IMR-90 (cell line): ENCODE results near the gene SEZ6L. TPM values are rescaled to one million over a fixed set of nuclear protein-coding genes. Genes with fewer than 3 reads are reported as not detected.

Experiments
- ATAC-seq: fragments of 200-7000 bp; cut with Tn5 transposase; 2 replicates; pipeline ENCODE4 v1.9.1; 2020; ENCODE audit warnings: low read depth, mild to moderate bottlenecking, moderate library complexity
- BruUV-seq: library from RNA; stranded (reverse); fragments of 400-500 nt; replicated peaks from 2 replicates; lab custom pipeline; 2021; lab: Mats Ljungman, UMichigan
- CTCF ChIA-PET: fragments of 300-600 bp; formaldehyde crosslinking; extraction: SDS; loops from one replicate; lab custom pipeline; 2021; ENCODE audit warnings: antibody characterized with exemption; lab: Yijun Ruan, JAX
- POLR2A ChIA-PET: fragments of 300-600 bp; sonication (Branson Sonifier 250); formaldehyde crosslinking; loops from one replicate; lab custom pipeline; 2022; ENCODE audit warnings: antibody characterized with exemption; ENCODE audit not compliant: unreplicated experiment; lab: Charles Lee
- DNase-seq: peaks from one replicate; pipeline ENCODE4 v3.0.0; 2013
- H2AFZ ChIP-seq: replicated peaks from 2 replicates; pipeline ENCODE3; 2013; ENCODE audit warnings: low read length, mild to moderate bottlenecking; ENCODE audit not compliant: poor library complexity
- H2AK5ac ChIP-seq: 2 replicates; pipeline ENCODE4 v1.6.1; 2013; ENCODE audit warnings: low read depth, low read length, inconsistent platforms
- H2AK9ac ChIP-seq: replicated peaks from 2 replicates; pipeline ENCODE3; 2013; ENCODE audit warnings: mild to moderate bottlenecking, low read depth, low read length, moderate library complexity; ENCODE audit not compliant: poor library complexity
- H2BK120ac ChIP-seq: 2 replicates; pipeline ENCODE4 v1.6.1; 2013; ENCODE audit warnings: low read depth, low read length, inconsistent platforms
- H2BK15ac ChIP-seq: 3 replicates; pipeline ENCODE4 v1.6.1; 2013; ENCODE audit warnings: low read depth, low read length, inconsistent platforms
- H2BK20ac ChIP-seq: 2 replicates; pipeline ENCODE4 v1.6.1; 2013; ENCODE audit warnings: low read depth, mild to moderate bottlenecking, inconsistent platforms, low read length, moderate library complexity
- H2BK5ac ChIP-seq: 2 replicates; pipeline ENCODE4 v1.6.1; 2013; ENCODE audit warnings: mild to moderate bottlenecking, low read depth, low read length, inconsistent platforms; ENCODE audit not compliant: poor library complexity, severe bottlenecking
- H3K14ac ChIP-seq: replicated peaks from 2 replicates; pipeline ENCODE4 v1.6.1; 2013; ENCODE audit warnings: low read depth, low read length, inconsistent platforms
- H3K18ac ChIP-seq: 2 replicates; pipeline ENCODE4 v1.6.1; 2013; ENCODE audit warnings: low read depth, low read length, control low read depth
- H3K23ac ChIP-seq: 2 replicates; pipeline ENCODE4 v1.6.1; 2013; ENCODE audit warnings: low read depth, low read length, inconsistent platforms
- H3K27ac ChIP-seq: 2 replicates; pipeline ENCODE4 v1.5.1; 2013; ENCODE audit warnings: mild to moderate bottlenecking, control low read depth, low read length; ENCODE audit not compliant: insufficient read depth
- H3K27me3 ChIP-seq: 2 replicates; pipeline ENCODE4 v1.6.1; 2013; ENCODE audit warnings: low read length; ENCODE audit not compliant: control insufficient read depth, insufficient read depth
- H3K36me3 ChIP-seq: 2 replicates; pipeline ENCODE4 v1.6.1; 2013; ENCODE audit warnings: low read length, mixed read lengths; ENCODE audit not compliant: control insufficient read depth, insufficient read depth
- H3K4ac ChIP-seq: 2 replicates; pipeline ENCODE4 v1.6.1; 2013; ENCODE audit warnings: low read depth, low read length, inconsistent platforms
- H3K4me1 ChIP-seq: 2 replicates; pipeline ENCODE4 v1.6.1; 2013; ENCODE audit warnings: low read length, mixed read lengths; ENCODE audit not compliant: control insufficient read depth, insufficient read depth
- H3K4me2 ChIP-seq: 2 replicates; pipeline ENCODE4 v1.6.1; 2013; ENCODE audit warnings: low read depth, mild to moderate bottlenecking, control low read depth, low read length, moderate library complexity
- H3K4me3 ChIP-seq: 2 replicates; pipeline ENCODE4 v1.5.1; 2013; ENCODE audit warnings: low read depth, mild to moderate bottlenecking, control low read depth, low read length, moderate library complexity; ENCODE audit not compliant: insufficient read depth
- H3K56ac ChIP-seq: 2 replicates; pipeline ENCODE4 v1.6.1; 2013; ENCODE audit warnings: low read length, inconsistent platforms; ENCODE audit not compliant: insufficient read depth; ENCODE audit errors: extremely low read depth
- H3K79me1 ChIP-seq, 2 experiments: 2 replicates each; pipeline ENCODE4 v1.6.1; 2013; ENCODE audit warnings: low read length in 2 of 2, inconsistent platforms in 1 of 2, low read depth in 1 of 2
- H3K9ac ChIP-seq: 2 replicates; pipeline ENCODE4 v1.6.1; 2013; ENCODE audit warnings: low read depth, low read length, control low read depth
- H3K9me1 ChIP-seq: 2 replicates; pipeline ENCODE4 v1.6.1; 2013; ENCODE audit warnings: low read length, inconsistent platforms; ENCODE audit not compliant: insufficient read depth
- H3K9me3 ChIP-seq: 2 replicates; pipeline ENCODE4 v1.6.1; 2013; ENCODE audit warnings: low read length; ENCODE audit not compliant: control insufficient read depth, insufficient read depth
- H4K20me1 ChIP-seq: 2 replicates; pipeline ENCODE4 v1.6.1; 2013; ENCODE audit warnings: low read length, inconsistent platforms; ENCODE audit not compliant: insufficient read depth
- H4K5ac ChIP-seq: 2 replicates; pipeline ENCODE4 v1.6.1; 2013; ENCODE audit warnings: mild to moderate bottlenecking, low read depth, low read length, control low read depth
- H4K8ac ChIP-seq, 2 experiments: 2 replicates each; pipeline ENCODE4 v1.6.1; 2013; ENCODE audit warnings: low read depth in 2 of 2, low read length in 2 of 2, control low read depth in 1 of 2, inconsistent platforms in 1 of 2
- H4K91ac ChIP-seq: 2 replicates; pipeline ENCODE4 v1.6.1; 2013; ENCODE audit warnings: low read depth, low read length, inconsistent platforms; ENCODE audit not compliant: insufficient read depth
- FOS ChIP-seq: fragments of 150-350 bp; IDR thresholded peaks from 2 replicates; pipeline ENCODE4 v1.6.1; 2016; ENCODE audit warnings: low read depth, low read length
- MXI1 ChIP-seq: IDR thresholded peaks from 2 replicates; pipeline ENCODE4 v1.6.1; 2012; ENCODE audit warnings: low read depth, mild to moderate bottlenecking, low read length, moderate library complexity, borderline replicate concordance
- POLR2A ChIP-seq: IDR thresholded peaks from 2 replicates; pipeline ENCODE4 v1.6.1; 2012; ENCODE audit warnings: mild to moderate bottlenecking, low read depth, low read length
- RAD21 ChIP-seq: IDR thresholded peaks from 2 replicates; pipeline ENCODE4 v1.6.1; 2012; ENCODE audit warnings: low read length, improper control_type of control experiment
- WGBS, 2 experiments: methylation state at CpG; one replicate each; pipeline versions ENCODE4 v1.1.5 to v1.1.7; 2013; ENCODE audit warnings: missing lambda C conversion rate in 2 of 2; ENCODE audit not compliant: insufficient read length in 1 of 2; ENCODE audit errors: extremely low coverage in 2 of 2; 5-methylcytosine and 5-hydroxymethylcytosine counted together
- dilution Hi-C: fragments of 300-500 bp; cut with HindIII; formaldehyde crosslinking; loops from one replicate; pipeline ENCODE4 v1.14.3; 2018; ENCODE audit warnings: low sequenced_read_pairs; ENCODE audit not compliant: unreplicated experiment
- in situ Hi-C: fragments of 300-500 bp; cut with MboI; formaldehyde crosslinking; loops from 3 replicates; pipeline ENCODE4 v1.14.3; 2019; ENCODE audit warnings: low sequenced_read_pairs, inconsistent platforms, mixed read lengths
- intact Hi-C: fragments of 100-400 bp; cut with micrococcal nuclease; formaldehyde crosslinking; loops from 2 replicates; pipeline ENCODE4 v1.10.0; 2022
- polyA plus RNA-seq, 3 experiments: library from polyadenylated mRNA; depleted of rRNA; stranded (reverse); fragments of >200 nt; gene quantifications; 2 replicates each; pipeline ENCODE4 v1.2.3, GENCODE V29; 2012; ENCODE audit warnings: low replicate concordance in 1 of 3
- total RNA-seq: library from RNA; depleted of rRNA; stranded (reverse); fragments of >200 nt; gene quantifications from 2 replicates; pipeline ENCODE4 v1.2.3, GENCODE V29; 2012

Gene SEZ6L
- total and polyA plus RNA-seq, 2 of the 4 experiments (the other 2 are of a cell fraction): not detected

GRCh38 chr22:26336773-26337172 lies 167.5 kb downstream of the SEZ6L start:
- Histone ChIP-seq H4K5ac (no peak overlapping the region), H4K20me1 (no peaks in the 10 kb centered on the region), H3K23ac (no peak overlapping the region), H3K4me2 (no peak overlapping the region), H2BK5ac (no peak overlapping the region), H2AK5ac (no peak overlapping the region), H2BK20ac (no peak overlapping the region), H3K56ac (no peak overlapping the region), H3K79me1 (no peaks in the 10 kb centered on the region), H3K4ac (no peak overlapping the region), H2BK120ac (no peak overlapping the region), H3K27me3 (peaks cover 2% of the 10 kb centered on the region; the same call in 1 of the 2 replicates), H2AFZ (no peak overlapping the region), H3K9me1 (no peaks in the 10 kb centered on the region), H3K9me3 (no peaks in the 10 kb centered on the region), H3K4me3 (no peak overlapping the region), H4K91ac (no peak overlapping the region), H3K9ac (no peak overlapping the region), H2AK9ac (no peak overlapping the region), H4K8ac (no peak overlapping the region), H3K27ac (no peak overlapping the region), H3K36me3 (no peaks in the 10 kb centered on the region), H3K18ac (no peak overlapping the region), H2BK15ac (no peak overlapping the region), H3K4me1 (no peaks in the 10 kb centered on the region), H3K14ac (no peak overlapping the region)
- dilution Hi-C loops: no loop called here
- intact Hi-C loops: loop anchor here (10.0 kb wide), 1 partner anchor 872 kb away; no protein-coding TSS in a partner anchor
- DNase-seq (no peak), ATAC-seq (no peak)
- no TSS peak for BruUV-seq
- TF ChIP-seq RAD21 (no peak), POLR2A (no peak), FOS (no peak), MXI1 (no peak)
- POLR2A ChIA-PET: no interaction called here
- in situ Hi-C loops: loop anchor here (25.0 kb wide), 1 partner anchor 874 kb away; no protein-coding TSS in a partner anchor
- CTCF ChIA-PET: no interaction called here
- no CpG with 5 or more reads among the region's 4 CpGs for WGBS, 2 experiments
